Uterus (tissue), 4 donors: ENCODE measurements around the gene SPRED3. TPM values are rescaled to one million over a fixed set of nuclear protein-coding genes. Genes with fewer than 3 reads are reported as not detected.
"Not testable (repeated sequence)": the region's sequence is repeated elsewhere in the genome, so short reads cannot be mapped to it uniquely, and the experiment has no call there.

Source experiments
- DNase-seq, 2 donors: peaks; one replicate each; pipeline ENCODE4 v3.0.0-alpha.2; 2019 to 2020
- H3K27ac ChIP-seq, 2 donors: fragments of 200-600 bp; sonication (generic); 1 replicate in 1 of 2; 2 replicates in 1 of 2; pipeline ENCODE4 v1.5.1; 2016 to 2018
- H3K27me3 ChIP-seq, 2 donors: fragments of 200-600 bp; sonication (generic); one replicate each; pipeline ENCODE4 v1.5.1; 2018 to 2019; ENCODE audit warnings: control low read depth in 1 of 2
- H3K36me3 ChIP-seq, 2 donors: fragments of 200-600 bp; sonication (generic); one replicate each; pipeline ENCODE4 v1.5.1; 2019; ENCODE audit warnings: control low read depth in 1 of 2
- H3K4me1 ChIP-seq, 2 donors: fragments of 200-600 bp; sonication (generic); one replicate each; pipeline ENCODE4 v1.5.1; 2018 to 2019; ENCODE audit warnings: control low read depth in 1 of 2
- H3K4me3 ChIP-seq, 2 donors: fragments of 200-600 bp; sonication (generic); 1 replicate in 1 of 2; 2 replicates in 1 of 2; pipeline ENCODE4 v1.5.1; 2018 to 2019; ENCODE audit warnings: mild to moderate bottlenecking in 1 of 2
- H3K9me3 ChIP-seq, 2 donors: fragments of 200-600 bp; sonication (generic); one replicate each; pipeline ENCODE4 v1.5.1; 2019; ENCODE audit warnings: control low read depth in 1 of 2
- CTCF ChIP-seq, 4 experiments: fragments of 200-600 bp in 2 of 4; fragments of 450-650 bp in 2 of 4; sonication (generic) in 2 of 4; IDR thresholded peaks; one replicate each; pipeline ENCODE4 v1.5.1; 2016 to 2019; ENCODE audit warnings: antibody characterized with exemption in 4 of 4, mild to moderate bottlenecking in 2 of 4, moderate library complexity in 1 of 4
- POLR2A ChIP-seq, 2 donors: fragments of 450-650 bp; IDR thresholded peaks; one replicate each; pipeline ENCODE4 v1.6.1; 2016; ENCODE audit warnings: antibody characterized with exemption in 2 of 2, mild to moderate bottlenecking in 1 of 2, moderate library complexity in 1 of 2
- intact Hi-C: fragments of 100-400 bp; cut with DNase I; formaldehyde crosslinking; loops from one replicate; pipeline ENCODE4 v1.15.1; 2023; ENCODE audit warnings: low total_unique reads
- total RNA-seq, 4 donors: library from RNA; depleted of rRNA in 3 of 4; stranded (reverse); fragments of >200 nt in 3 of 4; gene quantifications; one replicate each; pipeline versions ENCODE4 v1.1.0 to v1.2.4, GENCODE V29; 2014 to 2023
- donor health status: DM: yes; HTN: yes; CAD: no.

Gene SPRED3
- 1 to 10 TPM in 1 of 4 donors, under 1 TPM in 1, not detected in 2; 0.88 to 5.7 TPM for total RNA-seq

GRCh38 chr19:38388349-38389100 is at the start of gene SPRED3:
Gene SPRED3 (plus strand): TSS chr19:38388697. CDS start chr19:38390303, 1,606 bp downstream.
- no peaks in the 10 kb centered on the region for H3K27me3 ChIP-seq
- peak within 1 kb of the TSS; percentile 42 to 51 for H3K27ac ChIP-seq
- peak in 1 of 2 donors; percentile 35 for DNase-seq
- H3K36me3 ChIP-seq = no peaks in the 10 kb centered on the region
- no peaks in the 10 kb centered on the region for H3K9me3 ChIP-seq
- intact Hi-C loops = no loop called here
- peaks cover 0 to 19% of the 10 kb centered on the region in 2 donors for H3K4me1 ChIP-seq
- peak within 1 kb of the TSS; percentile 39 to 46 for H3K4me3 ChIP-seq
- TF ChIP-seq POLR2A (IDR thresholded peaks at IDR 0.05) = no peak
- TF ChIP-seq CTCF (IDR thresholded peaks at IDR 0.05) = no peak

GRCh38 chr19:38339011-38339410 is 49.5 kb upstream of the SPRED3 start:
- intact Hi-C loops = loop anchor here (5.0 kb wide), 1 partner anchor 33 kb away; the partner anchor contains the start of gene PSMD8
- not testable (repeated sequence) for H3K27ac ChIP-seq, H3K36me3 ChIP-seq, H3K4me3 ChIP-seq, H3K27me3 ChIP-seq, DNase-seq, H3K4me1 ChIP-seq, H3K9me3 ChIP-seq

GRCh38 chr19:38340927-38341326 is 47.6 kb upstream of the SPRED3 start:
- H3K4me1 ChIP-seq = peaks cover 0 to 6% of the 10 kb centered on the region in 2 donors
- no peaks in the 10 kb centered on the region for H3K36me3 ChIP-seq
- H3K9me3 ChIP-seq = no peaks in the 10 kb centered on the region
- H3K27ac ChIP-seq = no peak overlapping the region
- no peak for DNase-seq
- intact Hi-C loops = no loop called here
- TF ChIP-seq POLR2A (IDR thresholded peaks at IDR 0.05) (no peak), CTCF (IDR thresholded peaks at IDR 0.05) (no peak)
- no peak overlapping the region for H3K4me3 ChIP-seq
- H3K27me3 ChIP-seq = no peaks in the 10 kb centered on the region

- no peaks in the 10 kb centered on the region for H3K4me1 ChIP-seq
- no peaks in the 10 kb centered on the region for H3K36me3 ChIP-seq
- no peaks in the 10 kb centered on the region for H3K9me3 ChIP-seq
- H3K27me3 ChIP-seq = no peaks in the 10 kb centered on the region
- no peak overlapping the region for H3K27ac ChIP-seq
- TF ChIP-seq POLR2A (IDR thresholded peaks at IDR 0.05) (no peak), CTCF (IDR thresholded peaks at IDR 0.05) (no peak)
- DNase-seq = no peak
- H3K4me3 ChIP-seq = no peak overlapping the region
- intact Hi-C loops = no loop called here
Measured at GRCh38 chr19:38346837-38347236, 41.7 kb upstream of the SPRED3 start.

GRCh38 chr19:38350883-38351282 is 37.6 kb upstream of the SPRED3 start:
- no peak overlapping the region for H3K4me3 ChIP-seq
- H3K4me1 ChIP-seq = no peaks in the 10 kb centered on the region
- no peaks in the 10 kb centered on the region for H3K36me3 ChIP-seq
- DNase-seq = no peak
- no peaks in the 10 kb centered on the region for H3K27me3 ChIP-seq
- TF ChIP-seq POLR2A (IDR thresholded peaks at IDR 0.05) (no peak), CTCF (IDR thresholded peaks at IDR 0.05) (no peak)
- H3K27ac ChIP-seq = no peak overlapping the region
- H3K9me3 ChIP-seq = no peaks in the 10 kb centered on the region
- intact Hi-C loops = no loop called here
